Activated CD8-positive, alpha-beta memory T cell treated with anti-CD3 and anti-CD28 coated beads, Interleukin-2, amount 50 U/mL, for 1 hour (primary cell): ENCODE results near the gene SLC6A12.
"Not testable (repeated sequence)": the region's sequence is repeated elsewhere in the genome, so short reads cannot be mapped to it uniquely, and the experiment has no call there.

ENCODE experiments used
- DNase-seq: peaks from one replicate; pipeline ENCODE4 v3.0.0-alpha.2; 2020; ENCODE audit errors: extremely low read depth

The SLC6A12 gene

GRCh38 chr12:217029-217428 lies 3.1 kb upstream of the SLC6A12 start:
- not testable (repeated sequence) for DNase-seq

GRCh38 chr12:215116-215515 lies 1.2 kb upstream of the SLC6A12 start:
- DNase-seq: no peak

GRCh38 chr12:213527-213932 lies 427 bp downstream of the SLC6A12 start:
- no peak for DNase-seq

GRCh38 chr12:212715-213526 lies 1.0 kb downstream of the SLC6A12 start:
- no peak for DNase-seq

GRCh38 chr12:212415-212714 lies 1.6 kb downstream of the SLC6A12 start:
- no peak for DNase-seq

GRCh38 chr12:211639-212414 lies 2.1 kb downstream of the SLC6A12 start:
- DNase-seq: no peak

GRCh38 chr12:211142-211465 lies 2.9 kb downstream of the SLC6A12 start:
- DNase-seq: no peak

GRCh38 chr12:210277-211141 lies 3.4 kb downstream of the SLC6A12 start:
- no peak for DNase-seq

- no peak for DNase-seq
Observed at GRCh38 chr12:209851-210250, 4.1 kb downstream of the SLC6A12 start.

- DNase-seq: no peak
Observed at GRCh38 chr12:209246-209645, 4.7 kb downstream of the SLC6A12 start.

- no peak for DNase-seq
Observed at GRCh38 chr12:208813-209212, 5.1 kb downstream of the SLC6A12 start.

GRCh38 chr12:207804-208203 lies 6.2 kb downstream of the SLC6A12 start:
- no peak for DNase-seq

GRCh38 chr12:206746-207440 lies 7.1 kb downstream of the SLC6A12 start:
- no peak for DNase-seq

- no peak for DNase-seq
Observed at GRCh38 chr12:205026-205425, 8.9 kb downstream of the SLC6A12 start.

GRCh38 chr12:204261-204678 lies 9.7 kb downstream of the SLC6A12 start:
- DNase-seq: no peak

GRCh38 chr12:203462-204260 lies 10.3 kb downstream of the SLC6A12 start:
- no peak for DNase-seq

GRCh38 chr12:203074-203461 lies 10.9 kb downstream of the SLC6A12 start:
- DNase-seq: no peak

GRCh38 chr12:202081-202731 lies 11.8 kb downstream of the SLC6A12 start:
- no peak for DNase-seq

- DNase-seq: no peak
Observed at GRCh38 chr12:201361-201760, 12.6 kb downstream of the SLC6A12 start.

GRCh38 chr12:198705-199104 lies 15.3 kb downstream of the SLC6A12 start:
- no peak for DNase-seq
